Stimulated activated CD8-positive, alpha-beta memory T cell treated with anti-CD3 and anti-CD28 coated beads, Interleukin-15, amount 100 ng/mL, for 1 hour (primary cell): Measurements from ENCODE around the gene PZP.

Source experiments
- DNase-seq: peaks from one replicate; pipeline ENCODE4 v3.0.0-alpha.2; 2020; ENCODE audit warnings: low read depth

Gene PZP

GRCh38 chr12:9124383-9125031 is 83.7 kb downstream of the PZP start:
- DNase-seq, result no peak

GRCh38 chr12:9123781-9124382 is 84.3 kb downstream of the PZP start:
- no peak for DNase-seq

GRCh38 chr12:9122091-9122609 is 86.0 kb downstream of the PZP start:
- DNase-seq, result no peak

GRCh38 chr12:9120487-9121184 is 87.6 kb downstream of the PZP start:
- no peak for DNase-seq

GRCh38 chr12:9118158-9118557 is 90.0 kb downstream of the PZP start:
- no peak for DNase-seq

GRCh38 chr12:9115731-9116559 is 92.2 kb downstream of the PZP start, which contains the start of gene A2M:
Gene A2M (minus strand): TSS chr12:9115919. CDS start chr12:9115849, 70 bp downstream.
- DNase-seq, result no peak

GRCh38 chr12:9114946-9115345 is 93.2 kb downstream of the PZP start:
- no peak for DNase-seq

- DNase-seq, result no peak
These were observed 94.2 kb downstream of the PZP start for GRCh38 chr12:9113987-9114309.

- no peak for DNase-seq
These were observed 94.8 kb downstream of the PZP start for GRCh38 chr12:9113296-9113986.

GRCh38 chr12:9112076-9112853 is 95.9 kb downstream of the PZP start:
- no peak for DNase-seq

GRCh38 chr12:9111525-9111924 is 96.7 kb downstream of the PZP start:
- no peak for DNase-seq

- DNase-seq, result no peak
These were observed 98.3 kb downstream of the PZP start for GRCh38 chr12:9109737-9110491.

- no peak for DNase-seq
These were observed 99.0 kb downstream of the PZP start for GRCh38 chr12:9109213-9109522.

GRCh38 chr12:9108504-9109212 is 99.5 kb downstream of the PZP start:
- DNase-seq, result no peak

- DNase-seq, result no peak
These were observed 100.7 kb downstream of the PZP start for GRCh38 chr12:9107542-9107873.

GRCh38 chr12:9106610-9107541 is 101.3 kb downstream of the PZP start:
- no peak for DNase-seq

GRCh38 chr12:9106067-9106466 is 102.1 kb downstream of the PZP start:
- no peak for DNase-seq

- no peak for DNase-seq
These were observed 103.3 kb downstream of the PZP start for GRCh38 chr12:9104767-9105423.
